ENCODE data around the gene SEBOX.

SEBOX gene

GRCh38 chr17:28371245-28372202 is 6.5 kb upstream of the SEBOX start, which contains the start of gene SARM1 (continued):
- TF ChIP-seq KLF8 (tag by site-specific recombination; IDR thresholded peaks at IDR 0.05): peak; percentile 69
- TF ChIP-seq, protein P1, sequence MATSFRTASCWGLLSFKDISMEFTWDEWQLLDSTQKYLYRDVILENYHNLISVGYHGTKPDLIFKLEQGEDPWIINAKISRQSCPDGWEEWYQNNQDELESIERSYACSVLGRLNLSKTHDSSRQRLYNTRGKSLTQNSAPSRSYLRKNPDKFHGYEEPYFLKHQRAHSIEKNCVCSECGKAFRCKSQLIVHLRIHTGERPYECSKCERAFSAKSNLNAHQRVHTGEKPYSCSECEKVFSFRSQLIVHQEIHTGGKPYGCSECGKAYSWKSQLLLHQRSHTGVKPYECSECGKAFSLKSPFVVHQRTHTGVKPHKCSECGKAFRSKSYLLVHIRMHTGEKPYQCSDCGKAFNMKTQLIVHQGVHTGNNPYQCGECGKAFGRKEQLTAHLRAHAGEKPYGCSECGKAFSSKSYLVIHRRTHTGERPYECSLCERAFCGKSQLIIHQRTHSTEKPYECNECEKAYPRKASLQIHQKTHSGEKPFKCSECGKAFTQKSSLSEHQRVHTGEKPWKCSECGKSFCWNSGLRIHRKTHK (tag by site-specific recombination; IDR thresholded peaks at IDR 0.05): no peak
- TF ChIP-seq ZNF664 (tag by site-specific recombination; IDR thresholded peaks at IDR 0.05): no peak
- peak; percentile 73; the same call in 1 of the 2 replicates for TF ChIP-seq ZNF580 (tag by site-specific recombination; IDR thresholded peaks at IDR 0.05)
- peak; percentile 82 for TF ChIP-seq ZNF76 (tag by site-specific recombination; IDR thresholded peaks at IDR 0.05; ENCODE audit: borderline replicate concordance, low read depth)
- no peak for TF ChIP-seq ZNF670 (tag by site-specific recombination; IDR thresholded peaks at IDR 0.05; ENCODE audit: low read depth)
- TF ChIP-seq IKZF3 (tag by site-specific recombination; IDR thresholded peaks at IDR 0.05): peak; percentile 47
- TF ChIP-seq, protein P2, sequence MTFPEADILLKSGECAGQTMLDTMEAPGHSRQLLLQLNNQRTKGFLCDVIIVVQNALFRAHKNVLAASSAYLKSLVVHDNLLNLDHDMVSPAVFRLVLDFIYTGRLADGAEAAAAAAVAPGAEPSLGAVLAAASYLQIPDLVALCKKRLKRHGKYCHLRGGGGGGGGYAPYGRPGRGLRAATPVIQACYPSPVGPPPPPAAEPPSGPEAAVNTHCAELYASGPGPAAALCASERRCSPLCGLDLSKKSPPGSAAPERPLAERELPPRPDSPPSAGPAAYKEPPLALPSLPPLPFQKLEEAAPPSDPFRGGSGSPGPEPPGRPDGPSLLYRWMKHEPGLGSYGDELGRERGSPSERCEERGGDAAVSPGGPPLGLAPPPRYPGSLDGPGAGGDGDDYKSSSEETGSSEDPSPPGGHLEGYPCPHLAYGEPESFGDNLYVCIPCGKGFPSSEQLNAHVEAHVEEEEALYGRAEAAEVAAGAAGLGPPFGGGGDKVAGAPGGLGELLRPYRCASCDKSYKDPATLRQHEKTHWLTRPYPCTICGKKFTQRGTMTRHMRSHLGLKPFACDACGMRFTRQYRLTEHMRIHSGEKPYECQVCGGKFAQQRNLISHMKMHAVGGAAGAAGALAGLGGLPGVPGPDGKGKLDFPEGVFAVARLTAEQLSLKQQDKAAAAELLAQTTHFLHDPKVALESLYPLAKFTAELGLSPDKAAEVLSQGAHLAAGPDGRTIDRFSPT (tag by site-specific recombination; IDR thresholded peaks at IDR 0.05): peak; percentile 85
- peak; percentile 26; the same call in 1 of the 2 replicates for TF ChIP-seq ZNF133 (tag by site-specific recombination; IDR thresholded peaks at IDR 0.05)
- no peak for TF ChIP-seq ZNF354C (tag by site-specific recombination; IDR thresholded peaks at IDR 0.05; ENCODE audit: borderline replicate concordance, low read depth)
- TF ChIP-seq ZNF48 (tag by site-specific recombination; IDR thresholded peaks at IDR 0.05): no peak
- TF ChIP-seq ZNF544 (tag by site-specific recombination; IDR thresholded peaks at IDR 0.05): no peak
- no peak; the same call in 1 of the 2 replicates for TF ChIP-seq ZNF10 (tag by site-specific recombination; IDR thresholded peaks at IDR 0.05)
- peak; percentile 84 for TF ChIP-seq GLIS2 (tag by site-specific recombination; IDR thresholded peaks at IDR 0.05)
- no peak for TF ChIP-seq ZNF157 (tag by site-specific recombination; IDR thresholded peaks at IDR 0.05)
- TF ChIP-seq OSR2 (tag by site-specific recombination; IDR thresholded peaks at IDR 0.05): no peak
- TF ChIP-seq, protein P3, sequence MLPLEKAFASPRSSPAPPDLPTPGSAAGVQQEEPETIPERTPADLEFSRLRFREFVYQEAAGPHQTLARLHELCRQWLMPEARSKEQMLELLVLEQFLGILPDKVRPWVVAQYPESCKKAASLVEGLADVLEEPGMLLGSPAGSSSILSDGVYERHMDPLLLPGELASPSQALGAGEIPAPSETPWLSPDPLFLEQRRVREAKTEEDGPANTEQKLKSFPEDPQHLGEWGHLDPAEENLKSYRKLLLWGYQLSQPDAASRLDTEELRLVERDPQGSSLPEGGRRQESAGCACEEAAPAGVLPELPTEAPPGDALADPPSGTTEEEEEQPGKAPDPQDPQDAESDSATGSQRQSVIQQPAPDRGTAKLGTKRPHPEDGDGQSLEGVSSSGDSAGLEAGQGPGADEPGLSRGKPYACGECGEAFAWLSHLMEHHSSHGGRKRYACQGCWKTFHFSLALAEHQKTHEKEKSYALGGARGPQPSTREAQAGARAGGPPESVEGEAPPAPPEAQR (tag by site-specific recombination; IDR thresholded peaks at IDR 0.05): no peak
- TF ChIP-seq SCRT2 (tag by site-specific recombination; IDR thresholded peaks at IDR 0.05): 0 out of 2 replicates have a peak, but pooled peaks have one; percentile 11
- no peak for TF ChIP-seq GFI1B (tag by site-specific recombination; IDR thresholded peaks at IDR 0.05)
- TF ChIP-seq SP2 (tag by site-specific recombination; IDR thresholded peaks at IDR 0.05): peak; percentile 84
- no peak for TF ChIP-seq ZNF621 (tag by site-specific recombination; IDR thresholded peaks at IDR 0.05)
- no peak for TF ChIP-seq ZNF571 (tag by site-specific recombination; IDR thresholded peaks at IDR 0.05)
- TF ChIP-seq ZSCAN16 (tag by site-specific recombination; IDR thresholded peaks at IDR 0.05): no peak
- no peak; the same call in 1 of the 2 replicates for TF ChIP-seq ZNF768 (tag by site-specific recombination; IDR thresholded peaks at IDR 0.05)
- no peak for TF ChIP-seq ZNF140 (tag by site-specific recombination; IDR thresholded peaks at IDR 0.05)
- TF ChIP-seq ZNF174 (tag by site-specific recombination; IDR thresholded peaks at IDR 0.05): no peak
- TF ChIP-seq WT1 (tag by site-specific recombination; IDR thresholded peaks at IDR 0.05): peak; percentile 40
- no peak for TF ChIP-seq ZBTB21 (tag by site-specific recombination; IDR thresholded peaks at IDR 0.05)
- TF ChIP-seq ZNF707 (tag by site-specific recombination; IDR thresholded peaks at IDR 0.05): no peak
- TF ChIP-seq ZNF830 (tag by site-specific recombination; IDR thresholded peaks at IDR 0.05; ENCODE audit: low read depth): no peak
- peak; percentile 65; the same call in 1 of the 2 replicates for TF ChIP-seq ZNF24 (tag by site-specific recombination; IDR thresholded peaks at IDR 0.05)
- TF ChIP-seq ZNF223 (tag by site-specific recombination; IDR thresholded peaks at IDR 0.05): peak; percentile 100
- TF ChIP-seq ZNF394 (tag by site-specific recombination; IDR thresholded peaks at IDR 0.05; ENCODE audit: borderline replicate concordance): peak; percentile 73; the same call in 1 of the 2 replicates
- no peak for TF ChIP-seq ZNF121 (tag by site-specific recombination; IDR thresholded peaks at IDR 0.05)
- TF ChIP-seq GLI4 (tag by site-specific recombination; IDR thresholded peaks at IDR 0.05): peak; percentile 87; the same call in 1 of the 2 replicates
- no peak for TF ChIP-seq ZNF404 (tag by site-specific recombination; IDR thresholded peaks at IDR 0.05)

Data from HEK293 (cell line).